Kidney (tissue), 14 donors: Measurements from ENCODE around the gene PMIS2. TPM values are rescaled to one million over a fixed set of nuclear protein-coding genes. Genes with fewer than 3 reads are reported as not detected.

Experiments used
- DNase-seq, 5 donors: peaks; one replicate each; pipeline ENCODE4 v3.0.0-alpha.2; 2013 to 2020
- FAIRE-seq: peaks from 2 replicates; lab custom pipeline; 2012; peaks lifted over from hg19 to GRCh38; lab: Jason Lieb, UNC
- H3K27ac ChIP-seq, 2 donors: one replicate each; pipeline ENCODE4 v1.7.0; 2013; ENCODE audit warnings: low read depth in 2 of 2, low read length in 2 of 2, inconsistent platforms in 1 of 2
- H3K27me3 ChIP-seq: one replicate; pipeline ENCODE4 v1.7.1; 2013; ENCODE audit warnings: low read length, inconsistent platforms; ENCODE audit not compliant: control insufficient read depth, insufficient read depth
- H3K36me3 ChIP-seq, 3 donors: one replicate each; pipeline versions ENCODE4 v1.7.0 to v1.7.1; 2013; ENCODE audit warnings: low read length in 3 of 3, control low read depth in 1 of 3, inconsistent platforms in 1 of 3; ENCODE audit not compliant: insufficient read depth in 3 of 3, control insufficient read depth in 2 of 3
- H3K4me1 ChIP-seq, 3 donors: one replicate each; pipeline versions ENCODE4 v1.7.0 to v1.7.1; 2013; ENCODE audit warnings: low read length in 3 of 3, inconsistent platforms in 1 of 3, low read depth in 1 of 3; ENCODE audit not compliant: control insufficient read depth in 2 of 3, insufficient read depth in 2 of 3
- H3K4me3 ChIP-seq, 3 donors: one replicate each; pipeline versions ENCODE4 v1.7.0 to v1.8.1; 2013; ENCODE audit warnings: low read length in 3 of 3, control low read depth in 1 of 3, inconsistent platforms in 1 of 3
- H3K9ac ChIP-seq, 3 donors: one replicate each; pipeline versions ENCODE4 v1.7.0 to v1.7.1; 2013; ENCODE audit warnings: low read length in 3 of 3, control low read depth in 1 of 3, inconsistent platforms in 1 of 3
- H3K9me3 ChIP-seq, 3 donors: one replicate each; pipeline versions ENCODE4 v1.7.0 to v1.7.1; 2013; ENCODE audit warnings: low read length in 3 of 3, control low read depth in 1 of 3, inconsistent platforms in 1 of 3; ENCODE audit not compliant: control insufficient read depth in 2 of 3, insufficient read depth in 1 of 3
- intact Hi-C: fragments of 100-400 bp; cut with DNase I; formaldehyde crosslinking; loops from one replicate; pipeline ENCODE4 v1.11.1; 2022
- polyA plus RNA-seq: library from polyadenylated mRNA; stranded (reverse); fragments of 350-450 nt; fragmentation: Illumina TruSeq; extraction: RNeasy Lipid Tissue Mini Kit (QIAGEN cat#74804); gene quantifications from one replicate; pipeline ENCODE4 v1.2.3, GENCODE V29; 2014; ENCODE audit warnings: low read depth, low replicate concordance; ENCODE audit not compliant: insufficient read depth
- total RNA-seq: library from RNA; stranded (reverse); fragmentation: NEBNext Ultra II Directional; extraction: Animal tissue kit (Norgen Biotek cat#: 25700); gene quantifications from one replicate; pipeline ENCODE4 v1.2.1, GENCODE V29; 2021
- TF ChIP-seq, protein P1 (sequence below): IDR thresholded peaks from 3 replicates; pipeline ENCODE4 v1.5.1; 2012; ENCODE audit warnings: mild to moderate bottlenecking, moderate library complexity, borderline replicate concordance; ENCODE audit not compliant: insufficient read depth; ENCODE audit errors: extremely low read depth
- donor health status: control.
- donor health status: control.
- donor health status: control.
- donor health status: control.
- donor health status: control.
- donor health status: DM: yes; HTN: yes; CAD: no.
- donor health status: Normal renal cell carcinoma (clear cell type).

Gene PMIS2
- total and polyA plus RNA-seq, 2 donors from 2014 or later: not detected

DNA sequence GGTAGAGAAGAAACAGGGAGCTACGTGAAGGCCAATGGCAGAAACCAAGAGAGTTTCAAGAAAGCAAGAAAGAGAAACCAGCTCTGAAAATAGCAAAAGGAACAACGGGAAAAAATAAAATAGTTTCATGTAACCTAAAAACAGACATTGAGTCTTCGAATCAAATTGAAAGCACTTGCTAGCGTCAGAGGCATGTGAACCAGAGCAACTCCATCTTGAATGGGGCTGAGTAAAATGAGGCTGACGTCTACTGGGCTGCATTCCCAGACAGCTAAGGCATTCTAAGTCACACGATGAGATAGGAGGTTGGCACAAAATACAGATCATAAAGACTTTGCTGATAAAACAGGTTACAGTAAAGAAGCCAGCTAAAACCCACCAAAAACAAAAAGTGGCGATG lies 7.3 kb upstream of the PMIS2 start:
- Histone ChIP-seq H3K9me3 (peaks cover 0 to 6% (median 5%) of the 10 kb centered on the region in 3 donors), H3K27me3 (no peaks in the 10 kb centered on the region), H3K4me3 (no peak overlapping the region), H3K36me3 (no peaks in the 10 kb centered on the region), H3K27ac (no peak overlapping the region), H3K4me1 (no peaks in the 10 kb centered on the region), H3K9ac (no peak overlapping the region)
- TF ChIP-seq, protein P1, sequence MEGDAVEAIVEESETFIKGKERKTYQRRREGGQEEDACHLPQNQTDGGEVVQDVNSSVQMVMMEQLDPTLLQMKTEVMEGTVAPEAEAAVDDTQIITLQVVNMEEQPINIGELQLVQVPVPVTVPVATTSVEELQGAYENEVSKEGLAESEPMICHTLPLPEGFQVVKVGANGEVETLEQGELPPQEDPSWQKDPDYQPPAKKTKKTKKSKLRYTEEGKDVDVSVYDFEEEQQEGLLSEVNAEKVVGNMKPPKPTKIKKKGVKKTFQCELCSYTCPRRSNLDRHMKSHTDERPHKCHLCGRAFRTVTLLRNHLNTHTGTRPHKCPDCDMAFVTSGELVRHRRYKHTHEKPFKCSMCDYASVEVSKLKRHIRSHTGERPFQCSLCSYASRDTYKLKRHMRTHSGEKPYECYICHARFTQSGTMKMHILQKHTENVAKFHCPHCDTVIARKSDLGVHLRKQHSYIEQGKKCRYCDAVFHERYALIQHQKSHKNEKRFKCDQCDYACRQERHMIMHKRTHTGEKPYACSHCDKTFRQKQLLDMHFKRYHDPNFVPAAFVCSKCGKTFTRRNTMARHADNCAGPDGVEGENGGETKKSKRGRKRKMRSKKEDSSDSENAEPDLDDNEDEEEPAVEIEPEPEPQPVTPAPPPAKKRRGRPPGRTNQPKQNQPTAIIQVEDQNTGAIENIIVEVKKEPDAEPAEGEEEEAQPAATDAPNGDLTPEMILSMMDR: no peak
- FAIRE-seq (no peak), DNase-seq (no peak)
- intact Hi-C loops: no loop called here

DNA sequence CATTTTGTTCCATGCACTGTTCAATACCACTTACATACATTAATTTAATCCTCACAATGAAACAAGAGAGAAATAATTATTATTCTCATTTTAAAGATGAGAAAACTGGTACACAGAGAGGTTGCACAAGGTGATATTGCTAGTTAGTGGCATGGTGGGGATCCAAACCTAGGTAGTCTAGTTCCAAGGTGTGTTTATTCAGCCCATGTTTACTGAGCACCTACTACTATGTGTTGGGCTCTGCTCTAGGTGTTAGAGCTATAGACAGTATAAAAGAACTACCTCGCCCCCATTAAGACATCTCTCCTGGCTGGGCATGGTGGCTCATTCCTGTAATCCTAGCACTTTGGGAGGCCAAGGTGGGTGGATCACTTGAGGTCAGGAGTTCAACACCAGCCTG lies 3.2 kb upstream of the PMIS2 start:
- DNase-seq: no peak
- H3K27me3 ChIP-seq: no peaks in the 10 kb centered on the region
- TF ChIP-seq, protein P1: no peak
- H3K4me3 ChIP-seq: no peak overlapping the region
- no peak for FAIRE-seq
- H3K36me3 ChIP-seq: no peaks in the 10 kb centered on the region
- intact Hi-C loops: no loop called here
- no peak overlapping the region for H3K27ac ChIP-seq
- no peaks in the 10 kb centered on the region for H3K4me1 ChIP-seq
- no peaks in the 10 kb centered on the region for H3K9me3 ChIP-seq
- H3K9ac ChIP-seq: no peak overlapping the region

DNA sequence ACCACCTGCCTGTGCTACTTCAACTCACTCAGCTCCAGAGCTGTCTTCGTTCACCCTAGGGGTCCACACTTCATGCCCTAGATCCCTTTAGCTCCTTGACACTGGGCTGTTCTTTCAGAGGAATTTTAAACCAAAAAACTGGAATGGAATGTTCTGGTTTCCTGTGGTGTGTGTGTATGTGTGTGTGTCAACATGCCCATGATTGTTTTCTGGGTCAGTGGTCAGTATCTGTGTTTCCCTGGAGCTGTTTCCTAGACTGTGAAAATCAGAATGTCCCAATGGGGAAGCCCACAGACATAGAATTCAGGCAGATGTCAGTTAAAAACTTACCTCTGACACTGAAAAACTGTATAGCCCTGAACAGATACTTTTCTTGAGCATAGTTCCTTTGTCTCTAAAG lies 1.3 kb downstream of the PMIS2 start:
- TF ChIP-seq, protein P1: no peak
- intact Hi-C loops: no loop called here
- no peak overlapping the region for H3K27ac ChIP-seq
- DNase-seq (no peak), FAIRE-seq (no peak)
- H3K4me1 ChIP-seq: no peaks in the 10 kb centered on the region
- H3K36me3 ChIP-seq: no peaks in the 10 kb centered on the region
- H3K9ac ChIP-seq: no peak overlapping the region
- H3K4me3 ChIP-seq: no peak overlapping the region
- no peaks in the 10 kb centered on the region for H3K9me3 ChIP-seq
- no peaks in the 10 kb centered on the region for H3K27me3 ChIP-seq

DNA sequence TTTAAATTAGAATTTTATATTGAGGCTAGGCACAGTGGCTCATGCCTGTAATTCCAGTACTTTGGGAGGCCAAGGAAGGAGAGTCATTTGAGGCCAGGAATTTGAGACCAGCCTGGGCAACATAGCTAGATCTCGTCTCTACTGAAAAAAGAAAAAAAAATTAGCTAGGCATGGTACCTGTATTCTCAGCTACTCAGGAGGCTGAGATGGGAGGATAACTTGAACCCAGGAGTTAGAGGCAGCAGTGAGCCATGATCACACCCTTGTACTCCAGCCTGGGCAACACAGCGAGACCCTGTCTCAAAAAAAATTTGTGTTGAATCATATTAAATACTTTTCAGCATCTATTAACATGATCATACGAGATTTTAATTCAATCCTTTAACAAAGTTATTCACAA lies 4.9 kb downstream of the PMIS2 start:
- H3K4me3 ChIP-seq: no peak overlapping the region
- no peak for DNase-seq

More for the DNA sequence above, 4.9 kb downstream of the PMIS2 start:
- Histone ChIP-seq H3K27ac (no peak overlapping the region), H3K9ac (no peak overlapping the region), H3K4me1 (no peaks in the 10 kb centered on the region), H3K27me3 (no peaks in the 10 kb centered on the region), H3K9me3 (no peaks in the 10 kb centered on the region), H3K36me3 (no peaks in the 10 kb centered on the region)
- intact Hi-C loops: no loop called here
- TF ChIP-seq, protein P1: no peak
- FAIRE-seq: no peak
